ENCODE data around the gene ICAM4. TPM values are rescaled to one million over a fixed set of nuclear protein-coding genes. Genes with fewer than 3 reads are reported as not detected.
A peak's percentile ranks its signal among the peaks of the same experiment; 100 is the strongest.
"Not testable (repeated sequence)": the region's sequence is repeated elsewhere in the genome, so short reads cannot be mapped to it uniquely, and the experiment has no call there.

ICAM4 gene
- total RNA-seq, 5 donors from 2014 or later (not counting 1 experiment from before 2014, with no cell fraction given) = 0.47 to 0.79 (median 0.53) TPM

DNA sequence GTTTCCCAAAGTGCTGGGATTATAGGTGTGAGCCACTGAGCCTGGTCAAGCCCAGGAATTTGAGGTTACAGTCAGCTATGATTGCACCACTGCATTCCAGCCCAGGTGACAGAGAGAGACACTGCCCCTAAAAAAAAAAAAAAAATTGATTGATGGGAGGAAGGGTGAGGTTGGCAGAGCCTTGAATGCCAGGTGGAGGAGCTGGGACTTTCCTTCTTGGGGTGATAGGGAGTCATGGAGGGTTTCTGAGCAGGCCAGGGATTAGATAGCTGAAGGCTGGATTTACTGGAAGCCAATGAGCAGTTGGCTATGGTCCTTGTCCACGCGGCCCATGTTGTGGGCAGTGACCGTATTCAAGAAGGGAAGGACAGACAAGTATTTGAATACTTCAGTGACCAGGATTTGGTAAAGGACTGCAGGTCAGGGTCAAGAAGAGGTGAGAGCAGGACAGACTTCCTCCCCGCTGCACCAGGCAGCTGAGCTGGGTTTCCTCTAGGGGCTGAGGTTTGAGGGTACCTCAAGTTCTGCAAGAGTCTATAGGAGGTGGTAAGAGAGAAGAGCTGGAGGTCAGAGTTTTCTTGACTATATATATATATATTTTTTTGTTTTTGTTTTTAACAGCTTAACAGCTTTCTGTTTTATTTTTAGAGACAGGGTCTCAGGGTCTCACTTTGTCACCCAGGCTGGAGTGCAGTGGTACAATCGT lies 6.9 kb upstream of the ICAM4 start:
- ChIA-PET CTCF (interaction anchor here in 1 of 2 donors (0.5 to 1.7 kb wide), 8 partner anchors 9 to 152 kb away, joined by 3 to 9 read pairs (median 4); partner anchors contain the start of genes ICAM1 and TYK2), POLR2A (interaction anchor here in 1 of 2 donors (0.6 to 1.6 kb wide), 2 partner anchors 8 to 68 kb away, joined by 9 to 11 read pairs; partner anchors contain the start of gene ICAM1)
- no peaks in the 10 kb centered on the region for H3K27me3 ChIP-seq (replicated peaks in 1 of 2; ENCODE audit: control insufficient read depth in 2 of 2, extremely low read depth in 1 of 2, insufficient read depth in 2 of 2, low read length in 1 of 2)
- DNase-seq (no peak), ATAC-seq (replicated peaks in 1 of 4) (no peak)
- no peaks in the 10 kb centered on the region for H3K9me3 ChIP-seq
- 69% methylated on average over 3 of the region's 5 CpGs for WGBS (ENCODE audit: insufficient coverage)
- Mint-ChIP-seq H3K36me3 (peaks cover 19% of the 10 kb centered on the region), H3K4me3 (no peak overlapping the region), H3K27ac (peak overlapping the region in 1 of 2 donors; percentile 13), H3K9me3 (no peaks in the 10 kb centered on the region), H3K27me3 (no peaks in the 10 kb centered on the region), H3K4me1 (peaks cover 7 to 10% (median 9%) of the 10 kb centered on the region in 3 donors)
- peaks cover 0 to 11% of the 10 kb centered on the region in 2 experiments for H3K4me1 ChIP-seq (ENCODE audit: control insufficient read depth in 1 of 2, extremely low read depth in 1 of 2, insufficient read depth in 2 of 2, low read length in 2 of 2)
- no peak overlapping the region for H3K4me3 ChIP-seq (ENCODE audit: control insufficient read depth in 1 of 2, extremely low read depth in 1 of 2, low read length in 1 of 2)
- H3K36me3 ChIP-seq (ENCODE audit: control insufficient read depth in 2 of 2, extremely low read depth in 1 of 2, insufficient read depth in 1 of 2, low read length in 1 of 2) = peaks cover 0 to 32% of the 10 kb centered on the region in 2 donors
- H3K27ac ChIP-seq (ENCODE audit: low read length) = no peak overlapping the region

DNA sequence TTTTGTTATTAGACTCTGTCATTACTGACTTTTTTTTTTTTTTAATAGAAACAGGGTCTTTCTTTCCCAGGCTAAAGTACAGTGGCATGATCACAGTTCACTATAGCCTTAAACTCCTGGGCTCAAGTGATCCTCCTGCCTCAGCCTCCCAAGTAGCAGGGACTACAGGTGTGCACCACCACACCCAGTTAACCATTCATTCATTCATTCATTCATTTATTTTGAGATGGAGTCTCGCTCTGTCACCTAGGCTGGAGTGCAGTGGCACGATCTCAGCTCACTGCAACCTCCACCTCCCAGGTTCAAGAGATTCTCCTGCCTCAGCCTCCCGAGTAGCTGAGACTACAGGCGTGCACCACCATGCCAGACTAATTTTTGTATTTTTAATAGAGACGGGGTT lies 4.7 kb upstream of the ICAM4 start:
- H3K9me3 ChIP-seq; H3K27me3 Mint-ChIP-seq; H3K4me3 ChIP-seq (ENCODE audit: control insufficient read depth in 1 of 2, extremely low read depth in 1 of 2, low read length in 1 of 2); H3K27me3 ChIP-seq (replicated peaks in 1 of 2; ENCODE audit: control insufficient read depth in 2 of 2, extremely low read depth in 1 of 2, insufficient read depth in 2 of 2, low read length in 1 of 2); DNase-seq; ATAC-seq (replicated peaks in 1 of 4); H3K27ac ChIP-seq (ENCODE audit: low read length); POLR2A ChIA-PET; H3K9me3 Mint-ChIP-seq; H3K4me3 Mint-ChIP-seq; H3K27ac Mint-ChIP-seq: not testable (repeated sequence)
- H3K36me3 Mint-ChIP-seq = peaks cover 32% of the 10 kb centered on the region
- H3K4me1 Mint-ChIP-seq = peaks cover 17 to 24% (median 21%) of the 10 kb centered on the region in 3 donors
- Histone ChIP-seq H3K4me1 (ENCODE audit: control insufficient read depth in 1 of 2, extremely low read depth in 1 of 2, insufficient read depth in 2 of 2, low read length in 2 of 2) (peaks cover 3 to 22% of the 10 kb centered on the region in 2 experiments), H3K36me3 (ENCODE audit: control insufficient read depth in 2 of 2, extremely low read depth in 1 of 2, insufficient read depth in 1 of 2, low read length in 1 of 2) (peaks cover 0 to 35% of the 10 kb centered on the region in 2 donors)
- no CpG with 5 or more reads among the region's 5 CpGs for WGBS (ENCODE audit: insufficient coverage)
- CTCF ChIA-PET = interaction anchor here in 1 of 2 donors (0.7 kb wide), 1 partner anchor 108 kb away, joined by 4 read pairs; no protein-coding TSS in a partner anchor

DNA sequence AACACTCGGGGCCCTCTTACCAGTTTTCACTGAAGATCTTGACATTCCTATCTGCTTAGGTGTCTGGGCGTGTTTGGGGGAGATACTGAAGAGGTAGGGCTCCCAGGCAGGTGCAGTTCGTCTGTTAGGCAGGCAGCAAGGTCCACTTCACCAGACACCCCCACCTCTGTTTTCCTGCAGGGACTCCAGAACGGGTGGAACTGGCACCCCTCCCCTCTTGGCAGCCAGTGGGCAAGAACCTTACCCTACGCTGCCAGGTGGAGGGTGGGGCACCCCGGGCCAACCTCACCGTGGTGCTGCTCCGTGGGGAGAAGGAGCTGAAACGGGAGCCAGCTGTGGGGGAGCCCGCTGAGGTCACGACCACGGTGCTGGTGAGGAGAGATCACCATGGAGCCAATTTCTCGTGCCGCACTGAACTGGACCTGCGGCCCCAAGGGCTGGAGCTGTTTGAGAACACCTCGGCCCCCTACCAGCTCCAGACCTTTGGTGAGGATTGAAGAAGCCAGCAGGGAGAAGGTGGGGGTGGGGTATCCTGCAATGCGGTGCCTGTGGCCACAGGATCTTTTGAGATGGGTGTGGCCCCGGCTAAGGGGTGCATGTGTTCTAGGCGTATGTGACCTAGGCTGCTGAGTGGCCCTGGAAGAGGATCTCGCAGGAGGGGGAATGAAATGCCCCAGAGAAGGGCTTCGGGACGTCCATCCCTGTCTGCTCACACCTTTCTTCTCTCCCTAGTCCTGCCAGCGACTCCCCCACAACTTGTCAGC lies 3.3 kb upstream of the ICAM4 start:
- Mint-ChIP-seq H3K4me3 (no peak overlapping the region), H3K4me1 (peaks cover 28 to 36% (median 32%) of the 10 kb centered on the region in 3 donors), H3K36me3 (peaks cover 32% of the 10 kb centered on the region), H3K9me3 (no peaks in the 10 kb centered on the region), H3K27ac (no peak overlapping the region), H3K27me3 (peaks cover 0 to 10% of the 10 kb centered on the region in 2 donors)
- no peak for ATAC-seq (replicated peaks in 1 of 4)
- Histone ChIP-seq H3K27ac (ENCODE audit: low read length) (no peak overlapping the region), H3K4me3 (ENCODE audit: control insufficient read depth in 1 of 2, extremely low read depth in 1 of 2, low read length in 1 of 2) (no peak overlapping the region), H3K4me1 (ENCODE audit: control insufficient read depth in 1 of 2, extremely low read depth in 1 of 2, insufficient read depth in 2 of 2, low read length in 2 of 2) (peaks cover 8 to 36% of the 10 kb centered on the region in 2 experiments), H3K27me3 (replicated peaks in 1 of 2; ENCODE audit: control insufficient read depth in 2 of 2, extremely low read depth in 1 of 2, insufficient read depth in 2 of 2, low read length in 1 of 2) (peaks cover 0 to 21% of the 10 kb centered on the region in 2 experiments), H3K36me3 (ENCODE audit: control insufficient read depth in 2 of 2, extremely low read depth in 1 of 2, insufficient read depth in 1 of 2, low read length in 1 of 2) (peaks cover 0 to 35% of the 10 kb centered on the region in 2 donors), H3K9me3 (no peaks in the 10 kb centered on the region)
- 91% methylated on average over 15 of the region's 23 CpGs for WGBS (ENCODE audit: insufficient coverage)
- DNase-seq = no peak
- CTCF ChIA-PET = interaction anchor here in 1 of 2 donors (0.6 kb wide), 1 partner anchor 120 kb away, joined by 3 read pairs; no protein-coding TSS in a partner anchor
- POLR2A ChIA-PET = interaction anchor here in 1 of 2 donors (0.5 kb wide), 1 partner anchor 104 kb away, joined by 4 read pairs; no protein-coding TSS in a partner anchor

DNA sequence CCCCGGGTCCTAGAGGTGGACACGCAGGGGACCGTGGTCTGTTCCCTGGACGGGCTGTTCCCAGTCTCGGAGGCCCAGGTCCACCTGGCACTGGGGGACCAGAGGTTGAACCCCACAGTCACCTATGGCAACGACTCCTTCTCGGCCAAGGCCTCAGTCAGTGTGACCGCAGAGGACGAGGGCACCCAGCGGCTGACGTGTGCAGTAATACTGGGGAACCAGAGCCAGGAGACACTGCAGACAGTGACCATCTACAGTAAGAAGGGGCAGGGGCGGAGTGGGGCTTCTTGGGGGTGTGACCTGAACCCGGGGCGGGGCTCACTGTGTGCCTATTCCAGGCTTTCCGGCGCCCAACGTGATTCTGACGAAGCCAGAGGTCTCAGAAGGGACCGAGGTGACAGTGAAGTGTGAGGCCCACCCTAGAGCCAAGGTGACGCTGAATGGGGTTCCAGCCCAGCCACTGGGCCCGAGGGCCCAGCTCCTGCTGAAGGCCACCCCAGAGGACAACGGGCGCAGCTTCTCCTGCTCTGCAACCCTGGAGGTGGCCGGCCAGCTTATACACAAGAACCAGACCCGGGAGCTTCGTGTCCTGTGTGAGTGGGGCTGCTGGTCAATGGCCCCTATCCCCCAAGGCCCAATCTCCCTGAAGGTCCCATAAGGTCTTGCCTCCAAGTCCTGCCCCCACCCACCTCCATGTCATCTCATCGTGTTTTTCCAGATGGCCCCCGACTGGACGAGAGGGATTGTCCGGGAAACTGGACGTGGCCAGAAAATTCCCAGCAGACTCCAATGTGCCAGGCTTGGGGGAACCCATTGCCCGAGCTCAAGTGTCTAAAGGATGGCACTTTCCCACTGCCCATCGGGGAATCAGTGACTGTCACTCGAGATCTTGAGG lies 2.4 kb upstream of the ICAM4 start:
- ChIA-PET POLR2A (no interaction called here), CTCF (no interaction called here)
- Mint-ChIP-seq H3K27ac (no peak overlapping the region), H3K4me3 (no peak overlapping the region), H3K4me1 (peaks cover 35 to 41% (median 37%) of the 10 kb centered on the region in 3 donors), H3K27me3 (peaks cover 4 to 18% of the 10 kb centered on the region in 2 donors), H3K9me3 (no peaks in the 10 kb centered on the region), H3K36me3 (peaks cover 29% of the 10 kb centered on the region)
- Histone ChIP-seq H3K27ac (ENCODE audit: low read length) (no peak overlapping the region), H3K9me3 (no peaks in the 10 kb centered on the region), H3K4me3 (ENCODE audit: control insufficient read depth in 1 of 2, extremely low read depth in 1 of 2, low read length in 1 of 2) (no peak overlapping the region), H3K36me3 (ENCODE audit: control insufficient read depth in 2 of 2, extremely low read depth in 1 of 2, insufficient read depth in 1 of 2, low read length in 1 of 2) (peaks cover 0 to 35% of the 10 kb centered on the region in 2 donors), H3K27me3 (replicated peaks in 1 of 2; ENCODE audit: control insufficient read depth in 2 of 2, extremely low read depth in 1 of 2, insufficient read depth in 2 of 2, low read length in 1 of 2) (peaks cover 3 to 29% of the 10 kb centered on the region in 2 experiments), H3K4me1 (ENCODE audit: control insufficient read depth in 1 of 2, extremely low read depth in 1 of 2, insufficient read depth in 2 of 2, low read length in 2 of 2) (peaks cover 13 to 44% of the 10 kb centered on the region in 2 experiments)
- no peak for ATAC-seq (replicated peaks in 1 of 4)
- no peak for DNase-seq
- 96% methylated on average over 34 of the region's 34 CpGs for WGBS (ENCODE audit: insufficient coverage)

DNA sequence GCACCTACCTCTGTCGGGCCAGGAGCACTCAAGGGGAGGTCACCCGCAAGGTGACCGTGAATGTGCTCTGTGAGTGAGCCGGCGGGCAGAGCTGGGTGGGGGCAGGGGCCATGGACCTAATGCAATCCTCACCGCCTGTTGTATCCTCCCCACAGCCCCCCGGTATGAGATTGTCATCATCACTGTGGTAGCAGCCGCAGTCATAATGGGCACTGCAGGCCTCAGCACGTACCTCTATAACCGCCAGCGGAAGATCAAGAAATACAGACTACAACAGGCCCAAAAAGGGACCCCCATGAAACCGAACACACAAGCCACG lies 1.8 kb upstream of the ICAM4 start:
- ATAC-seq (replicated peaks in 1 of 4) = no peak
- H3K9me3 ChIP-seq = no peaks in the 10 kb centered on the region
- Mint-ChIP-seq H3K9me3 (no peaks in the 10 kb centered on the region), H3K4me1 (peaks cover 32 to 39% (median 36%) of the 10 kb centered on the region in 3 donors), H3K4me3 (peak overlapping the region in 1 of 3 donors; percentile 7), H3K36me3 (peaks cover 27% of the 10 kb centered on the region), H3K27ac (no peak overlapping the region), H3K27me3 (peaks cover 4 to 20% of the 10 kb centered on the region in 2 donors)
- peaks cover 14 to 46% of the 10 kb centered on the region in 2 experiments for H3K4me1 ChIP-seq (ENCODE audit: control insufficient read depth in 1 of 2, extremely low read depth in 1 of 2, insufficient read depth in 2 of 2, low read length in 2 of 2)
- no peak overlapping the region for H3K4me3 ChIP-seq (ENCODE audit: control insufficient read depth in 1 of 2, extremely low read depth in 1 of 2, low read length in 1 of 2)
- H3K27ac ChIP-seq (ENCODE audit: low read length) = no peak overlapping the region
- H3K27me3 ChIP-seq (replicated peaks in 1 of 2; ENCODE audit: control insufficient read depth in 2 of 2, extremely low read depth in 1 of 2, insufficient read depth in 2 of 2, low read length in 1 of 2) = peaks cover 3 to 35% of the 10 kb centered on the region in 2 experiments
- POLR2A ChIA-PET = no interaction called here
- CTCF ChIA-PET = no interaction called here
- 94% methylated on average over 13 of the region's 13 CpGs for WGBS (ENCODE audit: insufficient coverage)
- DNase-seq = no peak
- H3K36me3 ChIP-seq (ENCODE audit: control insufficient read depth in 2 of 2, extremely low read depth in 1 of 2, insufficient read depth in 1 of 2, low read length in 1 of 2) = peaks cover 0 to 35% of the 10 kb centered on the region in 2 donors

All from T-cell (primary cell).